Central memory CD8-positive, alpha-beta T cell (primary cell): Measurements from ENCODE around the gene SCGB1A1.

Source experiments
- ATAC-seq: fragments of 150-1000 bp; cut with Tn5 transposase; replicated peaks from 2 replicates; pipeline ENCODE4 v1.10.0; 2022; ENCODE audit warnings: mild to moderate bottlenecking, moderate FRiP score, moderate number of reproducible peaks; ENCODE audit not compliant: poor library complexity, severe bottlenecking; ENCODE audit errors: extremely low read depth
- DNase-seq, 2 donors: peaks; one replicate each; pipeline ENCODE4 v3.0.0; 2021; ENCODE audit warnings: low spot score in 2 of 2
- H3K27ac Mint-ChIP-seq: one replicate; pipeline ENCODE4 v1.8.0; 2022; ENCODE audit warnings: low read depth, mild to moderate bottlenecking, moderate library complexity, mixed read lengths
- H3K27me3 Mint-ChIP-seq: one replicate; pipeline ENCODE4 v1.8.0; 2022; ENCODE audit warnings: mixed read lengths
- H3K36me3 Mint-ChIP-seq: one replicate; pipeline ENCODE4 v1.8.0; 2022; ENCODE audit warnings: mild to moderate bottlenecking, moderate library complexity, mixed read lengths; ENCODE audit not compliant: insufficient read depth
- H3K4me1 Mint-ChIP-seq: one replicate; pipeline ENCODE4 v1.8.0; 2022; ENCODE audit warnings: mixed read lengths
- H3K4me3 Mint-ChIP-seq: one replicate; pipeline ENCODE4 v1.8.0; 2022; ENCODE audit warnings: mild to moderate bottlenecking, moderate library complexity, mixed read lengths
- H3K9me3 Mint-ChIP-seq: one replicate; pipeline ENCODE4 v1.8.0; 2022; ENCODE audit warnings: mixed read lengths

SCGB1A1 gene

GRCh38 chr11:62466444-62466843, 47.6 kb downstream of the SCGB1A1 start:
- H3K36me3 Mint-ChIP-seq: no peaks in the 10 kb centered on the region
- H3K9me3 Mint-ChIP-seq: no peaks in the 10 kb centered on the region
- H3K4me3 Mint-ChIP-seq: no peak overlapping the region
- no peaks in the 10 kb centered on the region for H3K4me1 Mint-ChIP-seq
- peak overlapping the region; percentile 2 for H3K27ac Mint-ChIP-seq
- no peak for DNase-seq
- no peak for ATAC-seq
- H3K27me3 Mint-ChIP-seq: no peaks in the 10 kb centered on the region

GRCh38 chr11:62468577-62468976, 49.7 kb downstream of the SCGB1A1 start:
- no peaks in the 10 kb centered on the region for H3K36me3 Mint-ChIP-seq
- H3K4me1 Mint-ChIP-seq: no peaks in the 10 kb centered on the region
- H3K27me3 Mint-ChIP-seq: no peaks in the 10 kb centered on the region
- DNase-seq: no peak
- no peak for ATAC-seq
- no peaks in the 10 kb centered on the region for H3K9me3 Mint-ChIP-seq
- no peak overlapping the region for H3K27ac Mint-ChIP-seq
- no peak overlapping the region for H3K4me3 Mint-ChIP-seq

GRCh38 chr11:62471603-62472002, 52.8 kb downstream of the SCGB1A1 start:
- Mint-ChIP-seq H3K36me3 (no peaks in the 10 kb centered on the region), H3K4me3 (no peak overlapping the region), H3K9me3 (no peaks in the 10 kb centered on the region), H3K27me3 (no peaks in the 10 kb centered on the region), H3K27ac (no peak overlapping the region), H3K4me1 (no peaks in the 10 kb centered on the region)
- DNase-seq (no peak), ATAC-seq (no peak)

GRCh38 chr11:62472063-62472884, 53.4 kb downstream of the SCGB1A1 start:
- no peaks in the 10 kb centered on the region for H3K9me3 Mint-ChIP-seq
- no peaks in the 10 kb centered on the region for H3K27me3 Mint-ChIP-seq
- H3K27ac Mint-ChIP-seq: no peak overlapping the region
- DNase-seq: no peak
- no peak for ATAC-seq
- no peaks in the 10 kb centered on the region for H3K36me3 Mint-ChIP-seq
- H3K4me3 Mint-ChIP-seq: no peak overlapping the region
- H3K4me1 Mint-ChIP-seq: no peaks in the 10 kb centered on the region
